ENCODE data around the gene ARMC2.

GRCh38 chr6:108966855-108967755 is 118.9 kb downstream of the ARMC2 start:
- no peak for TF ChIP-seq EZH2phosphoT487 (IDR thresholded peaks at IDR 0.05; ENCODE audit: insufficient read depth, low read depth)
- no peak for TF ChIP-seq EZH2 (IDR thresholded peaks at IDR 0.05; ENCODE audit: insufficient read depth, poor library complexity, severe bottlenecking)

All from GM23248 (cell line).